H54 (cell line): ENCODE results near the gene SMIM20.

Experiments
- DNase-seq: peaks from one replicate; pipeline ENCODE4 v3.0.0; 2011; ENCODE audit warnings: low spot score, mixed read lengths; ENCODE audit not compliant: insufficient read length
- FAIRE-seq: peaks from 3 replicates; lab custom pipeline; 2011; peaks lifted over from hg19 to GRCh38; lab: Jason Lieb, UNC
- POLR2A ChIP-seq: IDR thresholded peaks from 2 replicates; pipeline ENCODE4 v1.6.1; 2011; ENCODE audit warnings: low read depth, mild to moderate bottlenecking, low read length

Gene SMIM20

GRCh38 chr4:25926462-25926861, 12.4 kb downstream of the SMIM20 start:
- TF ChIP-seq POLR2A, result no peak
- no peak for DNase-seq
- no peak for FAIRE-seq

GRCh38 chr4:25927361-25928195, 13.6 kb downstream of the SMIM20 start:
- no peak for TF ChIP-seq POLR2A
- FAIRE-seq, result no peak
- no peak for DNase-seq

GRCh38 chr4:25928379-25929297, 14.6 kb downstream of the SMIM20 start:
- FAIRE-seq, result no peak
- DNase-seq, result no peak
- TF ChIP-seq POLR2A, result no peak

DNA sequence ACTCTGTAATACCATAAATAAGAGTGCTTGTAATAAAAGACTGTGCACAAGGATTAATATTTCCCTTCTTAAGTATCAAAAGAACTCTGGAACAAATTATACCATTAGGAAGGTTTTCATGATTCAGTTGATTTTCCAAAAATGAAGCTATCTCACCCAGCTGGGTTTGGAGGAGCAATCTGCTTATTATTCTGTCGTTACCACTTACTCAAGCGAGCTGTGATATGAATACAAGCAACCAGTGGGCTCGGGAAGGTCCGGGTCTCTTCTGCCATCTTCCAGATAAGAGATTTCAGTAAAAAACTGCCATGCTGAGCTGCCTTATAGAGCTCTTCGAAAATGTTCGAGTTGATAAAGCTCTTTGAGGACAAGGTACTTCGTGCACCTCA, 15.3 kb downstream of the SMIM20 start:
- no peak for FAIRE-seq
- DNase-seq, result no peak
- TF ChIP-seq POLR2A, result no peak

- FAIRE-seq, result no peak
- no peak for DNase-seq
- no peak for TF ChIP-seq POLR2A
These were observed 16.8 kb downstream of the SMIM20 start for GRCh38 chr4:25930731-25931354.

DNA sequence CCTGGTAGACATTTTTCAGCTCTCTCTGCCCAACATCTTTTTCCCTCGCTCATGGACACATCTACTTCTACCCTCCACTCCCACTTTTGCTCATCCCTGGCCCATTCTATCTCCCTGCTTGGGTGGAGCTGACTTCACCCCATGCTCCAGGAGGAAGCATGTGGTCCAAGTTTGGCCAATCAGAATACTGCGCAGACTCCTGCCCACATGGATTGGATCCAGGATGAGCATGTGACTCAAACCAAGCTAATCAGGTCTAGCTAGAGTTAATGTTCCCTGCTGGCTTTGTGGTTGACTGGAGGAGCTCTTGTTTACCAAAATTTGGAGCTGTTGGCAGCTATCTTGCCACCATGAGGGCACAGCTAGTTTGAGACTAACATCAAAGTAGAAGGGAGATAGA, 22.7 kb downstream of the SMIM20 start:
- no peak for TF ChIP-seq POLR2A
- DNase-seq (no peak), FAIRE-seq (no peak)

DNA sequence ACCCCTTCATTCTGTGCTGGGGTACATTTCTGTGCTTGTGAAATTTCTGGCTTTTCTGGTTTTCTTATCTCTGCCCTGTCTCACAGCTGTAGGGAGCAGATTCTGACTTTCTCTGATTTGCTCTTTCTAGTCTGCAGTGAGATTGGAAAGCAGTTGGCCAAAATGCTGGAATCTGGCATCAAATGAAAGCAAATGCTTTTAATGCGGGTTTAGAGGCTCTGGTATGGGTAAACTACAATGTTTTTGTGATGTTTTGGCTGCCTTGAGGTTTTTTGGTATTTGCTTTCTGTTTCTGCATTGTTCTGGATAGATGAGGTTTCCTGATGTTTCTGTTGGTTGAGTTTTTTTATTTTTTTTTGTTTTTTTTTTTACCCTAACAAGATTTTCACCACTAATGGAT, 23.8 kb downstream of the SMIM20 start:
- no peak for TF ChIP-seq POLR2A
- no peak for FAIRE-seq
- DNase-seq, result no peak

DNA sequence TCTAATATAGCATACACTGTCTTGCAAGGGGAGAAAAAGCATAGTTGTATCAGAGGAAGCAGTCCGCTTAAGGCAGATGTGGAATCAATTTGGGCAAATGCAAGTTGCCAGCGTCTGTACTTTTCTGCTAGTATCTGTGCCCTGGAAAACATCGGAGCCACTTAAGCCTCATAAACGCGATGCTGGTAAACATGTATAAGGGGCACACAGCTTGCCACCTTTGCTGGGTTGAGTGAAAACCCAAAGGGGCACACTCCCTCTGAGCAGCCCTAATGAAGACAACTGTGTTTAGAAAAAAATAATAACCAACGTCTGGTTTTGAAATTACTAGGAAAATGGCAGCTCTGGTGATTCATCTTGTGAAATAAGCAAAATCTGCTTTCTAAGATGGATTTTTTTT, 24.3 kb downstream of the SMIM20 start:
- FAIRE-seq (no peak), DNase-seq (no peak)
- no peak for TF ChIP-seq POLR2A

GRCh38 chr4:25938787-25939186, 24.8 kb downstream of the SMIM20 start:
- no peak for TF ChIP-seq POLR2A
- DNase-seq (peak; percentile 10), FAIRE-seq (no peak)

- TF ChIP-seq POLR2A, result no peak
- DNase-seq, result no peak
- no peak for FAIRE-seq
These were observed 25.3 kb downstream of the SMIM20 start for GRCh38 chr4:25939330-25939729.

GRCh38 chr4:25941457-25942221, 27.6 kb downstream of the SMIM20 start:
- no peak for TF ChIP-seq POLR2A
- DNase-seq, result no peak
- FAIRE-seq, result no peak

DNA sequence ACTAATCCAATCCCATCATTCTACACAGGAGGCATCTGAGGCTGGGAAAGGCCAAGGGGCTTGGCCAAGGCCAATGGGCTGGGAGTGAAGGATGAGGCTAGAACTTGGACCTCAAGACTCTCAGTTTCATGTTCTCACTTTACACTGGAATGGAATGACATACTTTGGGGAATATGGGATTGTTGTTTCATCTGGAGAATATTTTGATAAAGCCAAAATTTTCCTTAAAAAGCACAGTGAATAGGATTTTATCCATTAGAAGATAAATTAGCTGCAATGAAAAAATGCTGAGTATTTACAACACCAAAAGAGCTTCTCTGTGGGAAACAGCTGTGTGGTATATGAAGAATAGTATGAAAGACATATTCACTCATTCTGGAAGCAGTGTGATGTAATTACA, 29.3 kb downstream of the SMIM20 start:
- FAIRE-seq, result no peak
- no peak for TF ChIP-seq POLR2A
- no peak for DNase-seq

DNA sequence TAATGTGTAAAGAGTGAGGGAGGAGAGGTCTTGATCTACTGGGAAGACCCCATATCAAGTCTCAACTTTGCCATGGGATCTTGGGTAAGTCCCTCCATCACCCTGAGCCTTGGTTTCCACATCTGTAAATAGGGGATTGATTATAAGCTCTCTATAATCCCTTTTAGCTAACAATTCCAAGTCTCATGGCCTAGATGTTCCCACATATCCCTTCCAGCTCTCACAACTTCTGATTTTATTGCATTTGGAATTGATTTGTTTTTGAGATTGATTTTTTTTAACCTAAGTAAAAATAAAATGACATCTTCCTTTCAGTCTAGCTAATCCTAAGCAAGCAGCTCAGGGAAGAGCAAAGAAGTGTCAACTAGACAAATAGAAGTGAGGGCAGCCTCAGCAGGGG, 29.8 kb downstream of the SMIM20 start:
- DNase-seq (no peak), FAIRE-seq (no peak)
- TF ChIP-seq POLR2A, result no peak
